Measurements from ENCODE around the gene KLC3.
"Not testable (repeated sequence)": the region's sequence is repeated elsewhere in the genome, so short reads cannot be mapped to it uniquely, and the experiment has no call there.

The KLC3 gene
- total RNA-seq = 0.04 to 0.24 reads per million in 2 experiments

DNA sequence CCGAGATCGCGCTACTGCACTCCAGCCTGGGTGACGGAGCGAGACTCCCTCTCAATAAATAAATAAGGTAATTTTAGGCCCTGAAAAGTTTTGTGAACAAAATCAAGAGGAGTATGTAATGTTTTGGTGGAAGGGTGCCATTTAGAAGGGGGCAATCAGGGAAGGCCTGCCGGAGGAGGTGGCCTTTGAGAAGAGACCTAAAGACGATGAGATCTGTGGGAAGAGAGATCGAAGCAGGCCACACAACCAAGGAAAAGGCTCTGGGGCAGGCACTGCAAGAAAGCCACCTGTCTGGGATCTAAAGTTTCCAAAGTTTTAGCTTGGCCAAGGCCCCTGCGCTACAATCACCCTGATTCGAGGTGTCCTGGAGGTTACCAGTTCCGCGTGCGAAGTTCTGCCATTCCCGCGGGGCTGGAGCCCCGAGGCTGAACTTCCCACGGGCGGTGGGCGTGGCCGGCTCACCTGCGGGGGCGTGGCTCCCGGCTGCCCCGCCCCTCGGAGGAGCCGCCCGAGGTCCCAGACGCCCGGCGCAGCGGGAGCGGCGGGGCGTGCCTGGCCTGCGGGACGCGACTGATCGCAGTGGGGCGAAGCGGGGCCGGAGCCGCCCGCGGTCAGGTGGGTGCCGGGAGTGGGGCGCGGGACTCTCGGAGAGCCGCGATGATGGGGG, at the start of gene KLC3:
Gene KLC3, plus strand, starts transcription at position 519 of the 667 bp plus-strand sequence. CDS start 4,792 bp downstream, outside the sequence.
- peak; percentile 10 for DNase-seq (ENCODE audit: low read depth)

GRCh38 chr19:45291834-45292233, 48.7 kb upstream of the KLC3 start:
- no peak for DNase-seq (ENCODE audit: low read depth)

GRCh38 chr19:45293682-45294081, 46.9 kb upstream of the KLC3 start:
- DNase-seq (ENCODE audit: low read depth) = no peak

DNA sequence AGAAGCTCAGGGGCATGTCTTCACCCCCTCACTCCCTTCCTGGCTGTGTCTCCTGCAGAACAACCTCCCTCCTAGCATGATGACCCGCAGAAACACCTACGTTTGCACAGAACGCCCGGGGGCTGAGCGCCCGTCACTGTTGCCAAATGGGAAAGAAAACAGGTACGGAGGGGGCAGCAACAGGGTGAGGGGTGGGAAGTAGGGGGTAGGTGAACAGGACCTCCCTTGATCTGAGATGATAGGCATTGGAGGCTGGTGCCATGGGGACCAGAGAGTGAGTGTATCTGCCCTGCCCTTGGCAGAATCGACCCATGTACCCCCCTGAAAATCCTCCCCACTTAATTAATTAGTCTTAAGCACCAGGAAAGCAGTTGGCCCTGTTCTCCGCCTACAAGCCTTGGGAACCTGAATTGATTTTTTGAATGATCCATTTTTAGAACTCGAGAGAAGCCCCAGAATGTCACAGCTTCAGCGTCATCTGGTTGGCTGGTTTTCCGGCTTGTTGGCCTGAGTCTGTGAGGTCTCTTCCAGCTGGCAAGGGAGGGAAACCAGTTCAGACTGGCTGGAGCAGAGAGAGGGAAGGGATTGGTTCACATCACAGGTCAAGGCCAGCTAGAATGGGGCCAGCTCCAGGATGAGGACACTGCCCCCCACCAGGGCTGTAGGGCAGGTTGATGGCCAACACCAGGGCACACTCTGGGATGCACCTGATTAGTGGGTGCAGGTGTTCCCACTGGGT, 46.1 kb upstream of the KLC3 start:
- no peak for DNase-seq (ENCODE audit: low read depth)

DNA sequence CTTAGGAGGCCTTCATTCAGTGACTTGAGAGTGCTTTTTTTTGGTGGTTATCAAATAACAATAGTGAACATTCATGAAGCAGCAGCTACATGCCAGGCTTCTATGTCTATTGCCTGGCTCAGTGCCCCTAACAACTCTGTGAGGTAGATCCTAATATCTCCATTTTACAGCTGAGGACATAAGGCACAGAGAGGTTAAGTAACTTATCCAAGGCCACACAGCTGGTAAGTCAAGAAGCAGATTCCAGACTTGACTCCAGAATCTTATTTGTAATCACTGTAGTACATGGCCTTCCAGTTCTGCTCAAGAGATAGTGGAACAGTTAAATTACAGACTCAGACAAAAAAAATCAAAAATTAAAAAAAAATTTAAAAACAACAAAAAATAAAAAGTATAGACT, 44.7 kb upstream of the KLC3 start:
- DNase-seq (ENCODE audit: low read depth) = no peak

DNA sequence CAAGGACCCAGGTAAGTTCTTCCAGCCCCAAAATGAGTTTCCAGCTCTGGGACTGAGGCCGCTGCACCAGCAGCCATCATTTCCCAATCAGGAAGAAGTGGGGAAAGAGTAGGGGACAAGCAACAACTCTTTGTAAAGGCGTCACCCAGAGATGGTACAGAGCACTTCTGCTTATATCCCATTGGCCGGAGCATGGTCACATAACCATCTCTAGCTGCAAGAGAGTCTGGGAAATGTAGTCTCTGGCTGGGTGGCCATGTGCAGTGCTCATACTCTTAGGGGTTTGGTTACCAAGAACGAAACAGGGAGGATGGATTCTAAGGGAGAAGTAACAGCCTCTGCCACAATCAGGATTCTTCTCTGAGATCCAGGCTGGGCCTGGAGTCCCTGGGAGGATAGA, 44.2 kb upstream of the KLC3 start:
- no peak for DNase-seq (ENCODE audit: low read depth)

DNA sequence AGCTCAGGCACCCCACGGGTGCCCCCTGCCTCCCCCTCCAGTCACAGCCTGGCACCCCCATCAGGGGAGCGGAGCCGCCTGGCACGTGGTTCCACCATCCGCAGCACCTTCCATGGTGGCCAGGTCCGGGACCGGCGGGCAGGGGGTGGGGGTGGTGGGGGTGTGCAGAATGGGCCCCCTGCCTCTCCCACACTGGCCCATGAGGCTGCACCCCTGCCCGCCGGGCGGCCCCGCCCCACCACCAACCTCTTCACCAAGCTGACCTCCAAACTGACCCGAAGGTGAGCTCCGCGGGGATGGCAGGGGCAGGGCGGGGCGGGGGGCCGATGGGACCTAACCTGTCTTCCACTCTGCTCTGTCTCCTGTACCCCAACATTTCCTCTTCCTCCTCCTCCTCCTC, 42.9 kb upstream of the KLC3 start:
- no peak for DNase-seq (ENCODE audit: low read depth)

DNA sequence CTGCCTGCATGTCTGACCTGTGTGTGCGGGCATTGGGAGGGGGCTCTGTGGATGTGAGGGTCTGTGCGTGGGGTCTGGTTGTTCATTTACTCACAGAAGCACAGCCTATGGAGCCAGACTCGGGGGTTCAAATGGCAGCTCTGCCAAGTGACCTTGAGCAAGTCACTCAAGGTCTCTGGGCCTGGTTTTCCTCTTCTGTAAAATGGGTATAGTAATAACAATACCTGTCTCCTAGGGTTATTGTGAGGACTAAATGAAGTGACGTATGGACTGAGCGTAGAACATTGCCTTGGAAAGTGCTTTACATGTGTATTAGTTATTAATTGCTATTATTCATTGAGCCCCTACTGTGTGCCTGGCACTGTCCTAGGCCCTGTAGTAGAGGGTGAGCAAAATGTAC, 42.3 kb upstream of the KLC3 start:
- no peak for DNase-seq (ENCODE audit: low read depth)

DNA sequence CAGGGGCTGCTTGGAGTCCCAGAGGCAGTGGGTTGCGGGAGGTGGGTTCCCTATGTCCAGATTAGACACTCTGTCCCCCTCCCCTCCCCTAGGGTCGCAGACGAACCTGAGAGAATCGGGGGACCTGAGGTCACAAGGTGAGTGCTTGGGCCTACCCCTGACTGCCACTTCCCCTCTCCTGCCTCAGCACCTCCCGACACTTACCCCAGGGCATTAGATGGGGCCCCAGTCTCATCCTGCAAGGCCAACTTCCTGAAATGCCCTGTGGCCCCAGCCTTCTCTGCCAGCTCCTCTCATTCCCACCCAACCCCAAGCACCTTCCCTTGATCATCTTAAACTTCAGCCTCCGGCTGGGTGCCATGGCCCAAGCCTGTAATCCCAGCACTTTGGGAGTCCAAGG, 40.8 kb upstream of the KLC3 start:
- no peak for DNase-seq (ENCODE audit: low read depth)

- DNase-seq (ENCODE audit: low read depth) = no peak
Measured at GRCh38 chr19:45302416-45302815, 38.1 kb upstream of the KLC3 start.

GRCh38 chr19:45303269-45304060, 37.1 kb upstream of the KLC3 start:
- DNase-seq (ENCODE audit: low read depth) = no peak

- no peak for DNase-seq (ENCODE audit: low read depth)
Measured at GRCh38 chr19:45304141-45304926, 36.2 kb upstream of the KLC3 start.

DNA sequence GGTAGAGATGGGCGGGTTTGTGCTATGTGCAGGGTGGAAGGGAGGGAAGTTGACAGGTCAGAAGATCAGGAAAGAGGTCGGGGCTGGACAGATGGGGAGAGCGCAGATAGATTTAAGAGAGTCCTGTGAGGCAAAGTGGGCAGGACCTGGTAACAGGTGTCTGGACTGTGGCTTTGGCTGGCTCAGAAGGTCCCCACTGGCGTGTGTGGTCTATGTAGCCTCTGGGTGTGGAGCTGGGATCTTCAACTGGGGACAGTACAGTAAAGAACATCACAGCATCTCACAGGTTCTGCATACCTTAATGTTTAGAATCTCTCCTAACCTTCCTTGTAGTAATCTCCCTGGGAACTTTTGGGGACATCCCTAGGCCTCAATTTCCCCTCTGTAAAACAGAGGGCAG, 35.5 kb upstream of the KLC3 start:
- DNase-seq (ENCODE audit: low read depth) = no peak

DNA sequence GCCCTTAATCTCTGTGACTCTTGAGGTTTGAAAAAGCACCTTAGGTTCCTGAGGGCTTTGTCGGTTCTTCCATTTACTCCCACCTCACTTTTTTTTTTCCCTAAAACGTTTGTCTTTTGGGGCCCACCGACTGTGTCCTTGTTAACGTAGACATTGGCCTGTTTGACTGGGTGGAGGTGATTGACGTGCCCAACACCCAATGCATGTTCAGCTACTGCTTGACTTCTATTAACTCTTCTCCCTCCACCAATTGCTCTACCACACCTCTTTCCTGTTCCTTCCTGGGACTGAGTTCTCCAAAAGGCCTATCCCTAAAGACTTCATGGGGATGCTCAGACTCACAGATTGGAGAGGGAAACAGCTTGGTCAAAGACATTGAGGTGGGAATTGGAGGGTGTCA, 35.1 kb upstream of the KLC3 start:
- no peak for DNase-seq (ENCODE audit: low read depth)

- DNase-seq (ENCODE audit: low read depth) = no peak
Measured at GRCh38 chr19:45306040-45306439, 34.5 kb upstream of the KLC3 start.

DNA sequence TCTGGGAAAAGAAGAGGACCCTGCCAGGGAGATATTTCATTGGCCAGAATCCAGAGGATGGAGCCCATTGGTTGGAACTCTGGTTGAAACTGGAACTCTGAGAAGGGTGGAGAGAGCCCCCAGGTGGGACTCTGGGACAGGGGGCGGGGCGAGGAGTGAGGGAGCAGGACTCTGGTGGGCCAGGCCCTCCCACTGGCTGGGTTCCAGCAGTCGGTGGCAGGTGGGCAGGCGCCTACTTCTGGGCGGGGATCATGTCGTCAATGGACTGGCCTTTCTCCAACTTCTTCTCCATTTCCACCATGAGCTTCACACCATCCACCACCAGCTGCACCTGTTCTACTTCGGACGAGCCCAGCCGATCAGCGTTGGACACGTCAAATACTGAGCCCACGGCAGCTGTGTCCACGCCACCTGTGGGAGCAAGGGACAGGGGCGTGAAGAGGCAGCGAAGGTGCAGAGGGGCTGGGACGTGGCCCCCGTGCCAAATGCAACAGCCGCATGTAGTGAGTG, 34.0 kb upstream of the KLC3 start:
- DNase-seq (ENCODE audit: low read depth) = no peak

- no peak for DNase-seq (ENCODE audit: low read depth)
Measured at GRCh38 chr19:45307361-45307760, 33.2 kb upstream of the KLC3 start.

DNA sequence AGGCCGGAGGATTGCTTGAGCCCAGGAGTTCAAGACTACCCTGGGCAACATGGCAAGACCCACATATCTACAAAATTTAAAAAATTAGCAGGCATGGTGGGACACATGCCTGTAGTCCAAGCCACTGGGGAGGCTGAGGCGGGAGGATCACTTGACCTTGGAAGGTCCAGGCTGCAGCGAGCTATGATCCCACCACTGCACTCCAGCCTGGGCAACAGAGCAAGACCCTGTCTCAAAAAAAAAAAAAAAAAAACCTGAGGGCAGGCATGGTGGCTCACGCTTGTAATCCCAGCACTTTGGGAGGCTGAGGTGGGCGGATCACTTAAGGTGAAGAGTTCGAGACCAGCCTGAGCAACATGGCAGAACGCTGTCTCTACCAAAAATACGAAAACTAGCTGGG, 31.2 kb upstream of the KLC3 start:
- not testable (repeated sequence) for DNase-seq (ENCODE audit: low read depth)

DNA sequence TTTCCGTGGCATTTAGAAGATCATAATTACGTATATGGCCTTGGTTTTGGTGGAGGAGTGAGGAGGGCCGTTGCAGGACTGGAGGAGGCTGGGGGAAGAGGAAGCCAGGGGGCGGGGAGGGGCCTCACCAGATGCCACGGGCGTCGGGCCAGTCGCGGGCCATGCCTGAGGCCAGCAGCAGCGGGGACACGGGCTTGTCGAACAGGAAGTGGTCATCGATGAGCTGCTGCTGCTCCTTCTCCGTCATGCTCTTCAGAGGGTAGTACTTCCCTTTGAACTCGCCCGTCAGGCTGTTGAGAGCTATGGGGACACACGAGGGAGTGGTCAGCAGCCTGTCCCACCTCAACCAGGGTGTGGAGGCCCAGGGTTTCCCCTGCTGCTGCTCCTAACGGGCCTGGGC, 28.9 kb upstream of the KLC3 start:
- DNase-seq (ENCODE audit: low read depth) = no peak

DNA sequence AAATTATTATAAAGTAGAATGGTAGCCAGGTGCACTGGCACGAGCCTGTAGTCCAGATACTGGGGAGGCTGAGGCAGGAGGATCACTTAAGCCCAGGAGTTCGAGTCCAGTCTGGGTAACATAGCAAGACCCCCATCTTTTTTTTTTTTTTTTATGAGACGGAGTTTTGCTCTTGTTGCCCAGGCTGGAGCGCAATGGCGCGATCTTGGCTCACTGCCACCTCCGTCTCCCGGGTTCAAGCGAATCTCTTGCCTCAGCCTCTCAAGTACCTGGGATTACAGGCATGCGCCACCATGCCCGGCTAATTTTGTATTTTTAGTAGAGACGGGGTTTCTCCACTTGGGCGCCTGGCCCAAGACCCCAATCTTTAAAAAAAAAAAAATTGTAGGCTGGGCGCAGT, 28.3 kb upstream of the KLC3 start:
- DNase-seq (ENCODE audit: low read depth) = not testable (repeated sequence)

GRCh38 chr19:45314708-45315245, 25.8 kb upstream of the KLC3 start:
- DNase-seq (ENCODE audit: low read depth) = no peak

DNA sequence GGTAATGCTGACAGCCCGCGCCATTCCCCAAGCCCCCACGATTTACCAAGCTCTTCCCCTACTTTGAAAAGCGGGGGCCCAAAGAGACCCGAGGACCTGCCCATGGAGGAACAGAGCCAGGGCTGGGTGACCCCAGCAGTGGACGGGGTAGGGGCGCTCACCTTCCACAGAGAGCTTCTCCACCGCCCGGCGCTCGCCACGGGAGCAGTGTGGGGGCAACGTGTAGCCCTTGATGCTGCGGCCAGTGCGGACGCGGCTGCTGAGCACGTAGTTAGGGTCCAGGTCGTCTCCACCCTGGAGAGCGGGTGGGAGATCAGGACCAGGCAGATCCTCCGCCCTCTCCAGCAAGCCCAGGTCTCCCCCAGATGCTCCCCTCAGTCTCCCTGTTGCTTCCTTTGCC, 25.2 kb upstream of the KLC3 start:
- no peak for DNase-seq (ENCODE audit: low read depth)
